Activated T-cell treated with anti-CD3 and anti-CD28 coated beads for 4 hours (primary cell): ENCODE results near the gene PLVAP.
"Not testable (repeated sequence)": the region's sequence is repeated elsewhere in the genome, so short reads cannot be mapped to it uniquely, and the experiment has no call there.

ENCODE experiments used
- DNase-seq: peaks from one replicate; pipeline ENCODE4 v3.0.0-alpha.2; 2020

Gene PLVAP

GRCh38 chr19:17398902-17399527 lies 21.9 kb upstream of the PLVAP start:
- DNase-seq: no peak

- peak; percentile 63 for DNase-seq
These were observed 17.8 kb upstream of the PLVAP start for GRCh38 chr19:17394891-17395415.

GRCh38 chr19:17393914-17394313 lies 16.8 kb upstream of the PLVAP start, which contains the start of gene CCDC194:
Gene CCDC194 (minus strand): TSS chr19:17394196. CDS start chr19:17394158, 38 bp downstream.
- no peak for DNase-seq

- no peak for DNase-seq
These were observed 15.9 kb upstream of the PLVAP start for GRCh38 chr19:17393002-17393401.

GRCh38 chr19:17391371-17392151 lies 14.4 kb upstream of the PLVAP start:
- DNase-seq: no peak

- peak; percentile 74 for DNase-seq
These were observed 13.7 kb upstream of the PLVAP start for GRCh38 chr19:17390665-17391370.

GRCh38 chr19:17389957-17390664 lies 13.0 kb upstream of the PLVAP start:
- DNase-seq: no peak

GRCh38 chr19:17389288-17389687 lies 12.1 kb upstream of the PLVAP start:
- no peak for DNase-seq

- DNase-seq: peak; percentile 46
These were observed 8.9 kb upstream of the PLVAP start for GRCh38 chr19:17385878-17386611.

GRCh38 chr19:17380426-17381138 lies 3.4 kb upstream of the PLVAP start:
- DNase-seq: no peak

- no peak for DNase-seq
These were observed 2.1 kb upstream of the PLVAP start for GRCh38 chr19:17379221-17379631.

- DNase-seq: no peak
These were observed 1.1 kb upstream of the PLVAP start for GRCh38 chr19:17378271-17378670.

- no peak for DNase-seq
These were observed 7.0 kb downstream of the PLVAP start for GRCh38 chr19:17370026-17370587.

- DNase-seq: no peak
These were observed 11.8 kb downstream of the PLVAP start for GRCh38 chr19:17365361-17365760.

GRCh38 chr19:17363852-17364605 lies 13.1 kb downstream of the PLVAP start:
- DNase-seq: not testable (repeated sequence)

- DNase-seq: no peak
These were observed 17.0 kb downstream of the PLVAP start for GRCh38 chr19:17359905-17360800.

GRCh38 chr19:17358395-17358794 lies 18.7 kb downstream of the PLVAP start:
- DNase-seq: no peak

- no peak for DNase-seq
These were observed 19.4 kb downstream of the PLVAP start for GRCh38 chr19:17357724-17358123.

- no peak for DNase-seq
These were observed 20.0 kb downstream of the PLVAP start for GRCh38 chr19:17357078-17357666.
